ENCODE measurements around the gene SPOCK3. TPM values are rescaled to one million over a fixed set of nuclear protein-coding genes. Genes with fewer than 3 reads are reported as not detected.

SPOCK3 gene
- polyA plus RNA-seq, 3 donors: 0.31 to 1.9 (median 1.2) TPM

DNA sequence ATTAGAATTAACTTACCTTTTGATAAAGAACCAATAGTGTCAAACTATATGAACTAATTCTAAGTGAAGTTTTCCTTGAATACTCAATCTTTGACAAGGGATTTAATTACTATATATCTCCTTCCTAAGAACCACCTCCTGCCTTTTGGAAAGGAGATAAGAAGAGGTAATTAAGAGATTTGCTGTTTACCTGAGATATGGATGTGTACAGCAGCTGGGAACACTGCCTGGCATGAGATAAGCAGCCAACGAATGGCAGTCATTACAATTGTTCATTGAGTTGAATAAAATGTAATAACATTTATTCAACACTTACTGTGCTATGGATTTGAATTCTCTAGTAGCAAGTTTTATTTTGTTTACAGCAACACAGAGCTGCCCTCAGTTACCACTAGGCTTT is 407.1 kb downstream of the SPOCK3 start:
- H3K27me3 Mint-ChIP-seq (ENCODE audit: low read depth in 3 of 3): no peaks in the 10 kb centered on the region
- H3K4me1 Mint-ChIP-seq: no peaks in the 10 kb centered on the region
- no peak overlapping the region for H3K27ac ChIP-seq (ENCODE audit: low read depth in 1 of 2, low read length in 2 of 2)
- no peak overlapping the region for H3K27ac Mint-ChIP-seq
- intact Hi-C loops (cut with micrococcal nuclease): no loop called here
- H3K27me3 ChIP-seq (ENCODE audit: control insufficient read depth in 2 of 2, insufficient read depth in 2 of 2, low read length in 2 of 2): no peaks in the 10 kb centered on the region
- no peak overlapping the region for H3K9ac ChIP-seq (ENCODE audit: insufficient read depth, low read length, poor library complexity, severe bottlenecking)
- H3K4me3 Mint-ChIP-seq: no peak overlapping the region
- no CpG with 5 or more reads among the region's 1 CpG for WGBS (ENCODE audit: insufficient coverage)
- no peak overlapping the region for H3K4me2 ChIP-seq (replicated peaks; ENCODE audit: extremely low read depth, low read length, poor library complexity, severe bottlenecking)
- no peak for DNase-seq
- H3K4me3 ChIP-seq (replicated peaks in 1 of 3; ENCODE audit: low read depth in 2 of 3, low read length in 3 of 3): no peak overlapping the region
- peaks cover 0 to 8% (median 3%) of the 10 kb centered on the region in 7 donors for H3K9me3 Mint-ChIP-seq
- H3K9me3 ChIP-seq (replicated peaks in 1 of 2; ENCODE audit: control insufficient read depth in 1 of 2, insufficient read depth in 1 of 2, low read length in 2 of 2): peaks cover 6 to 13% of the 10 kb centered on the region in 2 donors
- no peaks in the 10 kb centered on the region for H3K4me1 ChIP-seq (ENCODE audit: control insufficient read depth in 1 of 2, insufficient read depth in 2 of 2, low read length in 2 of 2)
- no peak overlapping the region for H2AFZ ChIP-seq (ENCODE audit: insufficient read depth, low read depth, low read length, poor library complexity, severe bottlenecking)
- TF ChIP-seq, protein P1, sequence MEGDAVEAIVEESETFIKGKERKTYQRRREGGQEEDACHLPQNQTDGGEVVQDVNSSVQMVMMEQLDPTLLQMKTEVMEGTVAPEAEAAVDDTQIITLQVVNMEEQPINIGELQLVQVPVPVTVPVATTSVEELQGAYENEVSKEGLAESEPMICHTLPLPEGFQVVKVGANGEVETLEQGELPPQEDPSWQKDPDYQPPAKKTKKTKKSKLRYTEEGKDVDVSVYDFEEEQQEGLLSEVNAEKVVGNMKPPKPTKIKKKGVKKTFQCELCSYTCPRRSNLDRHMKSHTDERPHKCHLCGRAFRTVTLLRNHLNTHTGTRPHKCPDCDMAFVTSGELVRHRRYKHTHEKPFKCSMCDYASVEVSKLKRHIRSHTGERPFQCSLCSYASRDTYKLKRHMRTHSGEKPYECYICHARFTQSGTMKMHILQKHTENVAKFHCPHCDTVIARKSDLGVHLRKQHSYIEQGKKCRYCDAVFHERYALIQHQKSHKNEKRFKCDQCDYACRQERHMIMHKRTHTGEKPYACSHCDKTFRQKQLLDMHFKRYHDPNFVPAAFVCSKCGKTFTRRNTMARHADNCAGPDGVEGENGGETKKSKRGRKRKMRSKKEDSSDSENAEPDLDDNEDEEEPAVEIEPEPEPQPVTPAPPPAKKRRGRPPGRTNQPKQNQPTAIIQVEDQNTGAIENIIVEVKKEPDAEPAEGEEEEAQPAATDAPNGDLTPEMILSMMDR (IDR thresholded peaks at IDR 0.05): no peak
- no peaks in the 10 kb centered on the region for H4K20me1 ChIP-seq (ENCODE audit: insufficient read depth, low read length)
- H3K36me3 Mint-ChIP-seq: no peaks in the 10 kb centered on the region
- no peaks in the 10 kb centered on the region for H3K36me3 ChIP-seq (replicated peaks in 1 of 2; ENCODE audit: control insufficient read depth in 1 of 2, insufficient read depth in 2 of 2, low read length in 2 of 2)
- no peaks in the 10 kb centered on the region for H3K79me2 ChIP-seq (ENCODE audit: insufficient read depth, low read length)

DNA sequence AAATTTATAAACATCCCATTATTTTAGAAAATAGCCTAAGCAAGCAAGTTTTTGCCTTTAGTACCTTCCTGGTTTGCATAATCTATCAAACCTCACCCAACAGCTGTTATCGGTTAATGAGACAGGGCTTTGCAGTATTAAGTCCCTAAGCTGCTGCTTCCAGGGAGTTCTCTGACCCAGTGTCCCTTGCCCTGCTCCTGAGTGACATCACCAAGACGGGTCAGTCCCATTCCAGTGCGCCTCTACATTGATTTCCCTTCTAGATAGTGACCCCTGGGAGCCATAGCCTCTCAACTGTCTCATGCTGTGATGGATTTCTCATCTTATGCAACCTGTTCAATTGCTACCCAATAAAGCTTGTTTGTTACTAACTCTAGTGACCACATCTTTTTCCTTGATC is 410.4 kb downstream of the SPOCK3 start:
- H3K36me3 Mint-ChIP-seq: no peaks in the 10 kb centered on the region
- H4K20me1 ChIP-seq (ENCODE audit: insufficient read depth, low read length): no peaks in the 10 kb centered on the region

More for the DNA sequence above, 410.4 kb downstream of the SPOCK3 start:
- Histone ChIP-seq H3K9ac (ENCODE audit: insufficient read depth, low read length, poor library complexity, severe bottlenecking) (no peak overlapping the region), H3K4me3 (replicated peaks in 1 of 3; ENCODE audit: low read depth in 2 of 3, low read length in 3 of 3) (no peak overlapping the region), H3K4me2 (replicated peaks; ENCODE audit: extremely low read depth, low read length, poor library complexity, severe bottlenecking) (no peak overlapping the region), H3K36me3 (replicated peaks in 1 of 2; ENCODE audit: control insufficient read depth in 1 of 2, insufficient read depth in 2 of 2, low read length in 2 of 2) (no peaks in the 10 kb centered on the region), H2AFZ (ENCODE audit: insufficient read depth, low read depth, low read length, poor library complexity, severe bottlenecking) (no peak overlapping the region), H3K4me1 (ENCODE audit: control insufficient read depth in 1 of 2, insufficient read depth in 2 of 2, low read length in 2 of 2) (no peaks in the 10 kb centered on the region), H3K27ac (ENCODE audit: low read depth in 1 of 2, low read length in 2 of 2) (no peak overlapping the region), H3K27me3 (ENCODE audit: control insufficient read depth in 2 of 2, insufficient read depth in 2 of 2, low read length in 2 of 2) (no peaks in the 10 kb centered on the region), H3K79me2 (ENCODE audit: insufficient read depth, low read length) (no peaks in the 10 kb centered on the region), H3K9me3 (replicated peaks in 1 of 2; ENCODE audit: control insufficient read depth in 1 of 2, insufficient read depth in 1 of 2, low read length in 2 of 2) (peaks cover 6 to 9% of the 10 kb centered on the region in 2 donors)
- intact Hi-C loops (cut with micrococcal nuclease): no loop called here
- WGBS (ENCODE audit: insufficient coverage): 80% methylated on average over 3 of the region's 3 CpGs
- no peaks in the 10 kb centered on the region for H3K27me3 Mint-ChIP-seq (ENCODE audit: low read depth in 3 of 3)
- no peaks in the 10 kb centered on the region for H3K4me1 Mint-ChIP-seq
- no peak for DNase-seq
- H3K27ac Mint-ChIP-seq: no peak overlapping the region
- peaks cover 0 to 8% (median 1%) of the 10 kb centered on the region in 7 donors for H3K9me3 Mint-ChIP-seq
- no peak overlapping the region for H3K4me3 Mint-ChIP-seq
- TF ChIP-seq, protein P1 (IDR thresholded peaks at IDR 0.05): no peak

Data from CD14-positive monocyte (primary cell).